ENCODE measurements around the gene CHST9. TPM values are rescaled to one million over a fixed set of nuclear protein-coding genes. Genes with fewer than 3 reads are reported as not detected.

The CHST9 gene
- polyA plus RNA-seq, 1 donor (not counting 4 experiments of a cell fraction or from before 2014, with no cell fraction given) = 0.07 TPM

- Histone ChIP-seq H3K27me3 (ENCODE audit: control insufficient read depth, extremely low read depth, insufficient read depth, low read length) (no peaks in the 10 kb centered on the region), H3K4me2 (ENCODE audit: control insufficient read depth, extremely low read depth, insufficient read depth, low read depth, low read length) (no peak overlapping the region), H4K20me1 (ENCODE audit: control insufficient read depth, extremely low read depth, insufficient read depth, low read length) (no peaks in the 10 kb centered on the region), H3K36me3 (ENCODE audit: control insufficient read depth in 2 of 2, extremely low read depth in 1 of 2, insufficient read depth in 2 of 2, low read length in 2 of 2) (no peaks in the 10 kb centered on the region), H3K9me1 (ENCODE audit: control insufficient read depth, extremely low read depth, insufficient read depth, low read length) (no peaks in the 10 kb centered on the region), H3K9ac (ENCODE audit: control insufficient read depth, extremely low read depth, insufficient read depth, low read length) (no peak overlapping the region), H3K79me2 (ENCODE audit: control insufficient read depth, insufficient read depth, low read length) (no peaks in the 10 kb centered on the region), H3K4me3 (ENCODE audit: control insufficient read depth in 2 of 3, extremely low read depth in 1 of 3, insufficient read depth in 2 of 3, low read depth in 1 of 3, low read length in 3 of 3) (no peak overlapping the region), H3K27ac (ENCODE audit: control insufficient read depth, insufficient read depth, low read length) (no peak overlapping the region), H3K4me1 (ENCODE audit: control insufficient read depth, extremely low read depth, insufficient read depth, low read length) (no peaks in the 10 kb centered on the region), H3K9me3 (ENCODE audit: control insufficient read depth, low read depth, low read length) (no peaks in the 10 kb centered on the region), H2AFZ (ENCODE audit: control insufficient read depth, low read length) (no peak overlapping the region)
- TF ChIP-seq EZH2 (IDR thresholded peaks at IDR 0.05; ENCODE audit: low read length) = no peak
- TF ChIP-seq CTCF (optimal IDR thresholded peaks at IDR 0.05 in 1 of 3, IDR thresholded peaks at IDR 0.05 in 1 of 3, conservative IDR thresholded peaks at IDR 0.05 in 1 of 3; ENCODE audit: extremely low read depth in 1 of 3, insufficient read depth in 2 of 3, low read length in 3 of 3) = no peak
- DNase-seq (ENCODE audit: low read depth, low spot score) (no peak), FAIRE-seq (no peak)
- dilution Hi-C loops (cut with MboI; ENCODE audit: extremely low pct_ligation_motif_present, low sequenced_read_pairs) = no loop called here
These were observed 191.5 kb downstream of the CHST9 start for GRCh38 chr18:26993568-26993967.

DNA sequence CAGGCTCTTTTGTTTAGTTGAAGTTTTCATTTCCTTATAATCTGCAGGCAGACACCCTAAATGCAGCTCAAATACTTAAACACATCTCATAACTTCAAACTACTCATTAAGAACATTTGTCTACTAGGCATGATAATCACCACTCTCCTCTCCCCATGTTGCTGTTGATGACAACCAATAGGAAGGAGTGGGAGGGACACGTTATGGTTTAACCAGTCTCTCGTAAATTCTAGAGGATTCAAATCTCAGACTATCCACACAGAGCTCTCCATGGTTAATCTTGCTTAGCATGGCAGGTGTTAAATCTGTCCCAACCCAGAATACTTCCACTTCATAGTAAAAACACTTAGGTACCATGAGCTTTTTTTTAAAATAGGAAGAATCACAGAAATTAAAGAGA lies 192.2 kb downstream of the CHST9 start:
- DNase-seq (ENCODE audit: low read depth, low spot score) (no peak), FAIRE-seq (no peak)
- Histone ChIP-seq H3K9me1 (ENCODE audit: control insufficient read depth, extremely low read depth, insufficient read depth, low read length) (no peaks in the 10 kb centered on the region), H3K4me3 (ENCODE audit: control insufficient read depth in 2 of 3, extremely low read depth in 1 of 3, insufficient read depth in 2 of 3, low read depth in 1 of 3, low read length in 3 of 3) (no peak overlapping the region), H3K36me3 (ENCODE audit: control insufficient read depth in 2 of 2, extremely low read depth in 1 of 2, insufficient read depth in 2 of 2, low read length in 2 of 2) (no peaks in the 10 kb centered on the region), H2AFZ (ENCODE audit: control insufficient read depth, low read length) (no peak overlapping the region), H3K79me2 (ENCODE audit: control insufficient read depth, insufficient read depth, low read length) (no peaks in the 10 kb centered on the region), H3K27ac (ENCODE audit: control insufficient read depth, insufficient read depth, low read length) (no peak overlapping the region), H4K20me1 (ENCODE audit: control insufficient read depth, extremely low read depth, insufficient read depth, low read length) (no peaks in the 10 kb centered on the region), H3K9me3 (ENCODE audit: control insufficient read depth, low read depth, low read length) (no peaks in the 10 kb centered on the region), H3K4me2 (ENCODE audit: control insufficient read depth, extremely low read depth, insufficient read depth, low read depth, low read length) (no peak overlapping the region), H3K27me3 (ENCODE audit: control insufficient read depth, extremely low read depth, insufficient read depth, low read length) (no peaks in the 10 kb centered on the region), H3K4me1 (ENCODE audit: control insufficient read depth, extremely low read depth, insufficient read depth, low read length) (no peaks in the 10 kb centered on the region), H3K9ac (ENCODE audit: control insufficient read depth, extremely low read depth, insufficient read depth, low read length) (no peak overlapping the region)
- TF ChIP-seq CTCF (optimal IDR thresholded peaks at IDR 0.05 in 1 of 3, IDR thresholded peaks at IDR 0.05 in 1 of 3, conservative IDR thresholded peaks at IDR 0.05 in 1 of 3; ENCODE audit: extremely low read depth in 1 of 3, insufficient read depth in 2 of 3, low read length in 3 of 3) = no peak
- no peak for TF ChIP-seq EZH2 (IDR thresholded peaks at IDR 0.05; ENCODE audit: low read length)
- dilution Hi-C loops (cut with MboI; ENCODE audit: extremely low pct_ligation_motif_present, low sequenced_read_pairs) = no loop called here

All from keratinocyte (primary cell).